Stimulated activated CD8-positive, alpha-beta memory T cell treated with anti-CD3 and anti-CD28 coated beads, Interleukin-15, amount 100 ng/mL, for 24 hours (primary cell): ENCODE measurements around the gene BEX1.
"Not testable (repeated sequence)": the region's sequence is repeated elsewhere in the genome, so short reads cannot be mapped to it uniquely, and the experiment has no call there.

Experiments used
- DNase-seq: peaks from one replicate; pipeline ENCODE4 v3.0.0-alpha.2; 2020; ENCODE audit warnings: low read depth

The BEX1 gene

GRCh38 chrX:103063918-103064434 is at the start of gene BEX1:
BEX1 (minus strand) TSS chrX:103064171; CDS start chrX:103063274, 897 bp downstream.
- DNase-seq = no peak

DNA sequence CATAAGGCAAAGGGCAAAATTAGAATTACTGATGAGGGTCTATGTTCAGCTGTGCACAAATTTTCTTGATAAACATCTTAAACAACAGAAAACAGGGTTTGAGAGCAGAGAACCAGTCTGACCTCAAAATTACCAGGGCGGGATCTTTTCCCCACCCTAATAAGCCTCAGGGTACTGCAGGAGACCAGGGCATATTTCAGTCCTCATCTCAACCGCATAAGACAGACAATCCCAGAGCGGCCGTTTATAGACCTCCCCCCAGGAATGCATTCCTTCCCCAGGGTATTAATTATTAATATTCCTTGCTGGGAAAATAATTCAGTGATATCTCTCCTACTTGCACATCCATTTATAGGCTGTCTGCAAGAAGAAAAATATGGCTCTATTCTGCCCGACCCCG is 45.5 kb upstream of the BEX1 start:
- not testable (repeated sequence) for DNase-seq

- no peak for DNase-seq
These were observed 43.9 kb upstream of the BEX1 start for GRCh38 chrX:103107836-103108235.

- DNase-seq = not testable (repeated sequence)
These were observed 43.3 kb upstream of the BEX1 start for GRCh38 chrX:103107227-103107737.

GRCh38 chrX:103104370-103104769 is 40.4 kb upstream of the BEX1 start:
- DNase-seq = not testable (repeated sequence)

GRCh38 chrX:103103866-103104265 is 39.9 kb upstream of the BEX1 start:
- DNase-seq = not testable (repeated sequence)

DNA sequence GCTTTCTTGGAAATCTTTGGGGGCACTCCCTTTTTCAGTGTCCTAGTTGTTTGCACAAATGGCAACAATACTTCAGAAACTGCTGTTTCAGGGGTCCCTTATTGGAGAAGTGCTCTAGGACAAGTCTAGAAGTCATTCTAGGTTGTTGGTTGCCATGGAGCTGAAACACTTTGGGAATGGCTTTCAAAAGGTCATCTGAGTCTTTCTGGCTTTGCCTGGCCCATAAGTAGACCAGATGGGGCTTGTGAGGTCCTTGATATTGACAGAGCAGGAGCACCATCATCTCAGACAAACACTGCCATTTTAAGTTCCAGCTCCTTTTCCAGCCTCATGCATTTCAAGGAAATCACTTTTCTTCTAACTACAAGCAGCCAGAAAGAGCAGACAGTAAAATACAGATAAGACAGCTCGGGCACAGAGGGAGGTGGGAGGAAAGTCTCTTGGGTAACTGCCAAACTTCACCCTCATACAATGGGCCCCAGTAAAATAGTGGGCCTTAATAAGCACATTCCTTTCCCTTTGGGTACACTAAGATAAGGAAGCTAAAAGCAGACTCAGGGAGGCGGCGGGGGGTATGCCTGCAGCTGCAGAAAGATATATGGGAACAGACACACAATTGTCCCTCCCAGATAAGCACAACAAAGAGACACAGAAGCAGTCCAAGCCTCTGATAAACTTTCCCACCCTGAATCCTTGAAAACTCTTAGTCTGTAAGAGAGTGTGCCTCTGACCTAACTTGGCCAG is 37.5 kb upstream of the BEX1 start:
- DNase-seq = no peak

DNA sequence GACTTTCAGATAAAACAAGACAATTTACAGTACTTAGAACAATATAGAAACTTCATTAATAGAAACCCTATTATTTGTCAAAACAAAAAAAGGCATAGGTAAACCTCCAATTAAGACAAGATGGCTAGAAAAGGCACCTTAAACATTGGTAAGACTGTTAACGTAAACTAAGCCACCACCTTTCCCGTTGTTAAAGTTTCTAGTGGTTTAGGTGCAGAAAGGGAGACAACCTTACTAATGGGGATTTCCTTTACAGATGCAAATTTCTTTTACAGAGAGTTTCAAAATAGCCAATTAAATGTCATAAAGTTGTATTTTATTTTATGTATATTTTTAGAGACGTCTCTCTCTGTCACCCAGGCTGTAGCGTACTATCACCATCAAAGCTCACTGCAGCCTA is 36.5 kb upstream of the BEX1 start:
- no peak for DNase-seq

DNA sequence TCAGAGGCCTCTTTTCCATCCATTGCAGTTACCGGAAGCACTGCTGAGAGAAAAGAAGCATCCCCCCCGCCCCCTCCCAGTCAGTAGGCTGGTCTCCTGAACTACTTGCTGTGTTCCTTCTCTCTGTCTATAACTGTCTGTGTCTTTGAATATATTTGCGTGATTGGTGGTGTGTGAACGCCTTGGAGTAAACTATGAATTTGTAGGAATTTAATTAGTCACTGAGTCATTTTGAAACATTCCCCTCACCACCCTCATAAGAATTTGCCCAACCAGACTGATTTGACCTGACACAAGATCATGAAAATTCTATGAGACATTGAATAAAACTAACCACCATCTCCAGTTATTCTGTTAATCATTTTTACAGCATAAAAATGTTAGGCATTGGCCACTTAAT is 35.7 kb upstream of the BEX1 start:
- no peak for DNase-seq

GRCh38 chrX:103098488-103098887 is 34.5 kb upstream of the BEX1 start:
- no peak for DNase-seq

GRCh38 chrX:103092942-103093341 is 29.0 kb upstream of the BEX1 start, which contains the start of gene NXF3:
NXF3 (minus strand) TSS chrX:103093143; CDS start chrX:103093023, 120 bp downstream.
- no peak for DNase-seq

GRCh38 chrX:103081051-103081450 is 17.1 kb upstream of the BEX1 start:
- no peak for DNase-seq

GRCh38 chrX:103073467-103073866 is 9.5 kb upstream of the BEX1 start:
- DNase-seq = no peak

GRCh38 chrX:103066606-103067005 is 2.6 kb upstream of the BEX1 start:
- no peak for DNase-seq

- no peak for DNase-seq
These were observed 653 bp downstream of the BEX1 start for GRCh38 chrX:103063191-103063845.

GRCh38 chrX:103061486-103061885 is 2.5 kb downstream of the BEX1 start:
- DNase-seq = no peak

DNA sequence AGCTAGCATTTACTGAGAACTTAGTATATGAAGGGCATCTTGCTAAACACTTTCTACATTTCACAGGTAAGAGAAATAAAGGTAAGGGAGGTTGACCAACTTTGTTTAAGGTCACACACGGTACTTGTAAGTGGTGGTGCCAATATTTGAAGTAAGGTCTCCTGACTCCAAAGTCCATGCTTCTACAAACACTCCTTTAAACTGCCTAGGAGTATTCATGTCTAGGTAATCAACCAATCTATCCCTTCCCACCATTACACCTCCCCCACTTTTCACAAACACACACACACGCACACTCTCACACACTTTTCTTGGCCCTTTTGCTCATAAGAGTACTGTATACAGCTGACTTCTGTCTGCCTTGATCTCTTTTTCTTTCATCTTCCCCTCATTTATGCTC is 7.1 kb downstream of the BEX1 start:
- DNase-seq = no peak

DNA sequence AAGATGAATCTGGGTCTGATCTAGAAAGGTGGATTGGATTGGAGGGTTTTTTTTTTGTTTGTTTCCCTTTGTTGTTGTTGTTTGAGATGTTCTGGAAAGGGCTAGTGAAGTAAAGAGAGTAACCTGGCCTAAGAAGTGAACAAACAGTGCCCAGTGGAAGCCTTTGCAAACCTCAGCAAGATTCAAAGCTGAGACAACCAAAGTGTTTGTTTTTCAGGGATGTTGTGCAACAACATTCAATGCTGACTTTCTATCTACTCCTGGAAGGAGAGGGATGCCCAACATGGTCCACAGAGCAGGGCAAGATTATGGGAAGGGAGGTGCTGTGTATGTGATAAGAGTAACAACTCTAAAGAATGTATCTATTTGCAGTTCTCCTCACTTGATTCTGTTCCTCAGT is 11.3 kb downstream of the BEX1 start:
- no peak for DNase-seq

DNA sequence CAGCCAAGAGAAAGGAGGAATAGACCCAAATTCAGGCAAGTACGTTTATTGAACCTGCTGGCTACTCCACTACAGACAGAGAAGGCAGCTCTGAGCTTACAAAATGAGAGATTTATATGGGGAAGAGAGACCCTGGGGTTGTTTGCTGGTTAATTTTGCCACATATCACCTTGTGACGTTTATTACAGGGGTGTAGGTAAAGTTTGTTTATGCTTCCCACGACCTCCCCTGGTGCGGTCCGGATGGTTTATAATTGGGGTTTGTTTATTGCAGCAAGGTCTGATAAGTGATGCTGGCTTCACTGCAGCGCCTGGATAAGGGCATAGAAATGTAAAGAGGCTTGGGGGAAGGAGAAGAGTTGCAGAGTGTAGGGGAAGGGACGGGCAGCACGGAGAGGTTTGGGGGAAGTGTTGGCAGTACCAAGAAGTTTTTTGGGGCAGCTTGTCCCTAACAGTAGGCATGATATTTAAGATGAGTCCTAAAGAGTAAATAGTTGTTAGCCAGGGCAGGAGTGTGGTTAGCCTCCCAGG is 12.6 kb downstream of the BEX1 start:
- DNase-seq = no peak

- DNase-seq = not testable (repeated sequence)
These were observed 30.6 kb downstream of the BEX1 start for GRCh38 chrX:103033371-103033770.

DNA sequence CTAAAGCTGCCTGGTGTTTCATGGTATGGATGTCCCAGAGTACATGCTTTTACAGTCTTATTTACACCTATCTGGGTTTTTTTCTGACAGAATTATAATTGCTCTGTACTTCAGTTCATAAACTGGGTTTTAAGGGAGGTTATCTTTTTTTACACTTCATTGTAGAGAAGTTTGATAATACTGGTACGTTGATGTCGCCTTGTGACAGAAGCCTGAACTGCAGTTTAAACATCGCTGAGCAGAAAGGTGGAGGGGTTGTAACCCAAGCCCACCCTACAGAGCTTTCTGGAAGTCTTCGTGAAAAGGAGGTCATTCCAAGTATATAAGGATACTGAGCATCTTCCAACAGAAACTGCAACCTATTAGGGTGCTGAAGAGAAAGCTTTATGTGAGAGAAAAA is 46.4 kb downstream of the BEX1 start:
- no peak for DNase-seq

- DNase-seq = no peak
These were observed 51.0 kb downstream of the BEX1 start for GRCh38 chrX:103012945-103013344.
